ENCODE results near the gene GLI3. TPM values are rescaled to one million over a fixed set of nuclear protein-coding genes. Genes with fewer than 3 reads are reported as not detected.

The GLI3 gene
- total and polyA plus RNA-seq, 2 of the 8 experiments (the other 6 are each of a cell fraction or from before 2014, with no cell fraction given) = 8.0 to 31.1 TPM

GRCh38 chr7:41911792-41912191, 325.2 kb downstream of the GLI3 start:
- Histone ChIP-seq H3K23me2 (ENCODE audit: low read depth, low read length) (no peaks in the 10 kb centered on the region; the same call in 1 of the 2 replicates), H2AK5ac (ENCODE audit: low read depth, low read length) (no peak overlapping the region), H4K5ac (ENCODE audit: insufficient read length, low read depth, low read length) (no peak overlapping the region), H3K56ac (replicated peaks; ENCODE audit: insufficient read length, low read depth, low read length) (no peak overlapping the region), H3K79me2 (ENCODE audit: control insufficient read depth in 1 of 2, insufficient read depth in 2 of 2, low read length in 2 of 2) (no peaks in the 10 kb centered on the region), H3K4ac (replicated peaks; ENCODE audit: insufficient read length, low read depth, low read length) (no peak overlapping the region), H3K9me3 (ENCODE audit: insufficient read depth in 2 of 2, low read depth in 1 of 2, low read length in 1 of 2) (no peaks in the 10 kb centered on the region), H3K79me1 (ENCODE audit: low read depth, low read length) (no peaks in the 10 kb centered on the region), H2BK120ac (replicated peaks; ENCODE audit: low read depth, low read length) (no peak overlapping the region), H2BK12ac (ENCODE audit: low read depth, low read length) (no peak overlapping the region), H3K4me2 (ENCODE audit: insufficient read depth in 1 of 2, low read depth in 2 of 2, low read length in 2 of 2) (no peak overlapping the region), H2BK20ac (ENCODE audit: low read length) (no peak overlapping the region), H3K23ac (ENCODE audit: insufficient read length) (no peak overlapping the region), H2AFZ (ENCODE audit: low read length) (no peak overlapping the region; the same call in 1 of the 2 replicates), H3K27me3 (replicated peaks in 1 of 4; ENCODE audit: control insufficient read depth in 3 of 4, extremely low read depth in 1 of 4, insufficient read depth in 3 of 4, low read length in 3 of 4) (no peaks in the 10 kb centered on the region), H3K4me1 (replicated peaks in 1 of 4; ENCODE audit: control insufficient read depth in 3 of 4, insufficient read depth in 4 of 4, low read length in 3 of 4) (no peaks in the 10 kb centered on the region), H4K8ac (ENCODE audit: extremely low read depth, insufficient read depth, low read length) (no peak overlapping the region), H2BK15ac (ENCODE audit: low read length) (no peak overlapping the region), H3K36me3 (ENCODE audit: control insufficient read depth in 2 of 4, insufficient read depth in 4 of 4, low read length in 3 of 4) (no peaks in the 10 kb centered on the region), H2BK5ac (ENCODE audit: low read depth, low read length) (no peak overlapping the region), H4K20me1 (replicated peaks in 1 of 2; ENCODE audit: control insufficient read depth in 1 of 2, insufficient read depth in 2 of 2, low read length in 2 of 2) (no peaks in the 10 kb centered on the region), H3K18ac (ENCODE audit: extremely low read depth, low read length) (no peak overlapping the region), H3K27ac (ENCODE audit: low read depth, low read length) (no peak overlapping the region), H4K91ac (replicated peaks; ENCODE audit: insufficient read length, low read length) (no peak overlapping the region), H3K9ac (replicated peaks in 1 of 4; ENCODE audit: extremely low read depth in 1 of 4, low read depth in 3 of 4, low read length in 3 of 4) (no peak overlapping the region), H3K14ac (ENCODE audit: insufficient read length) (no peak overlapping the region), H3K4me3 (ENCODE audit: extremely low read depth in 1 of 4, insufficient read depth in 2 of 4, low read depth in 3 of 4, low read length in 4 of 4) (no peak overlapping the region)
- ChIA-PET POLR2A (ENCODE audit: partially characterized antibody) (no interaction called here), CTCF (ENCODE audit: partially characterized antibody) (interaction anchor here (0.7 kb wide), 1 partner anchor 894 kb away, joined by 3 read pairs; no protein-coding TSS in a partner anchor)
- WGBS, 2 experiments (ENCODE audit: extremely low coverage in 1 of 2, insufficient coverage in 1 of 2, insufficient read length in 1 of 2, insufficient replicate concordance in 2 of 2, low coverage in 1 of 2, low lambda C conversion rate in 2 of 2, missing lambda C conversion rate in 1 of 2) = 95% methylated on average over 2 of the region's 2 CpGs; no CpG with 5 or more reads in 1 of the 2 experiments
- FAIRE-seq (no peak), DNase-seq (ENCODE audit: low read depth in 1 of 2, low spot score in 2 of 2) (no peak)
- TF ChIP-seq CBX8 (IDR thresholded peaks at IDR 0.05; ENCODE audit: borderline replicate concordance, low read depth, low read length) (no peak), SIX5 (IDR thresholded peaks at IDR 0.05; ENCODE audit: low read depth, low read length) (no peak), RAD21 (IDR thresholded peaks at IDR 0.05 in 1 of 2, conservative IDR thresholded peaks at IDR 0.05 in 1 of 2; ENCODE audit: low read depth in 2 of 2, low read length in 2 of 2) (no peak), KDM4A (IDR thresholded peaks at IDR 0.05; ENCODE audit: low read depth, low read length, severe bottlenecking) (no peak), JUN (IDR thresholded peaks at IDR 0.05; ENCODE audit: low read depth, low read length) (no peak), CEBPB (IDR thresholded peaks at IDR 0.05; ENCODE audit: low read depth, low read length) (no peak), CBX5 (IDR thresholded peaks at IDR 0.05; ENCODE audit: low read depth, low read length) (no peak), SUZ12 (IDR thresholded peaks at IDR 0.05; ENCODE audit: low read length) (no peak), NRF1 (IDR thresholded peaks at IDR 0.05; ENCODE audit: low read depth, low read length) (no peak), HDAC2 (IDR thresholded peaks at IDR 0.05; ENCODE audit: borderline replicate concordance in 1 of 2, low read depth in 2 of 2, low read length in 2 of 2) (no peak), RBBP5 (IDR thresholded peaks at IDR 0.05; ENCODE audit: borderline replicate concordance, low read depth, low read length) (no peak), USF2 (IDR thresholded peaks at IDR 0.05; ENCODE audit: low read length) (no peak), TCF12 (IDR thresholded peaks at IDR 0.05; ENCODE audit: low read depth, low read length) (no peak)
